ENCODE data around the gene GLP2R.
"Not testable (repeated sequence)": the region's sequence is repeated elsewhere in the genome, so short reads cannot be mapped to it uniquely, and the experiment has no call there.

The GLP2R gene

GRCh38 chr17:9825641-9826150, at the start of gene GLP2R:
Gene GLP2R (plus strand): TSS chr17:9825924. CDS start chr17:9826064, 140 bp downstream.
- DNase-seq = no peak

DNA sequence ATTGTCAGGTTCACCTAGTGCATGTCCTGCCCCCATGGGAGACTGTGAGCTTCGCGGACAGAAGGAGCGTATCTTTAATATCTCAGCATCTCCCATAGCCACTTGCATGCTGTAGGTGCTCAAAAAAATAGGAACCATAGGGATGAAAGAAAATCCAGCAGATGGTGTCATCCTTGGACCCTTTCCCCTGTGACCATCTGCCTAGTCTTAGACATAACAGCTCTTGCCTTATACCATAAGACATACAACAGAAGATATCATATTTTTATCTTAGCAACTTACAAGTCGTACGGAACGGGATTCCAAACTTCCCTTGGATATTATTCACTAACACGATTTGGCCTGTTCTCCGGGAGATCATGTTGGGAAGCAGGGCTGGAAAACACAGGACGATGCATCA, 48.8 kb upstream of the GLP2R start:
- no peak for DNase-seq

GRCh38 chr17:9780552-9780951, 45.2 kb upstream of the GLP2R start:
- no peak for DNase-seq

GRCh38 chr17:9783050-9783449, 42.7 kb upstream of the GLP2R start:
- no peak for DNase-seq

- not testable (repeated sequence) for DNase-seq
Observed at GRCh38 chr17:9783465-9783864, 42.3 kb upstream of the GLP2R start.

GRCh38 chr17:9784544-9784943, 41.2 kb upstream of the GLP2R start:
- no peak for DNase-seq

DNA sequence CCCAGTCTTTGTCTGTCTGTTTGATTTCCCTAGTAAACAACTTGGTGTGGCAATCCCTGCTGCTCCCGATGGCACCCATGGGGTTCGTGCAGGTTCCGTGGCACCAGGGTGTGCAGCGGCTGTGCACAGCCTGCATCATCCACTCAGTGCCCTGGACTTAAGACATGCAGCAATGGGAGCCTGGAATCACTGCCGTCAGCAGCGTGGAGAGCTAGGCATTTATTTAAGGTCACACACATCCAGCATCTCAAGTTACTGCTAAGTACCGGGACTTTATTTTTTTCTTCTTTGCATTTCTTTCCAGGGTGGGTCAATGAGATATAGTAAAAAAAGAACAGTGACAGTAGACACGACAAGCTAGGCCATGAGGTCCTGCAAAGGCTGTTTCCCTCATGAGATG, 37.1 kb upstream of the GLP2R start:
- DNase-seq = no peak

DNA sequence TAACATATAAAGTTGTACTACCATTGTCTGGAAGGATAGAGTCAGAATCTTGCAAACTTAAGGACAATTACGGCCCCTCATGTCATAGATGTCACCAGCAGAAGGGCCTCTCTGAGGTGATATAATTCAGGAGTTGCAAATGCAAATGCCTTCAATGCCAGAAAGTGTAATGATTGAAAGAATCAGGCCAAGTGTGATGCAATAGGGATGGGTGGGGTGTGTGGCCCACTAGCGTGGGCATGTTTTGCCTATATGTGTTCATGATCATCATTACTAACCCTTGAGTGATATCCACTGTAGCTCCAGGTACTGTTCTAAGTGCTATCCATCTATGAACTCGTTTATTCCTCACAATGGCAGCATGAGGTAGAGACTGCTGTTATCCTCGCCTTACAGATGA, 35.4 kb upstream of the GLP2R start:
- no peak for DNase-seq

DNA sequence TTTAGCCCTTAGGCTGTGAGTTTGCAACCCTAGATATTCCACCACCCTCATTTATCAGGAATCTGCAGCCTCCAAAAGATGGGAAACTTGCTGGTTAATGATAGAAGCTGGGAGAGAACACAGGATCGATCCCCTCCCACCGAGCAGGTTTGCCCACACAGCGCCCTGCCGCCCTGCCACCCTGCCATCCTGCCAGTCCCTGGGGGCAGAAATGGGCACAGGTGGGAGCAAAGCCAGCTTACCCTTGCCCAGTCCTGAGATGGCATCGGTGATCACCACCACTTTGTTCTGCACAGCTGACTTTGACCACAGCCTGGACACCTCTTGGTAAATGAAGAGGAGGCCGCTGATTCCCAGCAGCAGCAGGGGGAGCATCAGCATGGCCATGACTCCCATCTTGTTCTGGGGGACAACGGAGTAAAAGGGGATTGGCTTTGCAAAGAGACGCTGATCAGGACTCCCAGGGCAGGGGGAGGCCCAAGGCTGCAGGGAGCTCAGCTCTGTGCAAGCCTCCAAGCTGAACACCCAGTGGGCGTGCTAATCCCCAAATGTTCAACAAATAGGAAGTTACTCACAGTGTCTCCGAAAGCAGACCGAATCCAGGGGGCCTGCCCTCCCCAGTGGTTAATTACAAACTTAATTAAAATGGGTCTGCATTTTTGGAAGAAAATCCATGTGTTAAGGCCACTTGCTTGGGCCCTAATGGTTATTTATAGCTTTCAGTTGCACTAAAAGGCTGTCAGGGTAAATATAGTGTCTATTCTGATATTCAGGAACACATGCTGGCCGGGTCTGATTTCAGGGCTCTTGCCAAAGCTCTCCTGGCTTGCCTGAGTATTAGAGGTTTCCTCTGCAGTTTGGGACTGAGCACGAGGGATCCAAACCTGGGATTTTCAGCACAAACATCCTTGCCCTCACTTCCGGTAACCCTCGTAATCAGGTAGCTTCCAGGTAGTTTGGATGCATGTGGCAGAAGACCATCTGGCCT, 34.5 kb upstream of the GLP2R start, which contains the start of gene DHRS7C:
Gene DHRS7C, minus strand, starts transcription at position 704 of the 988 bp plus-strand sequence. Its CDS starts 308 bp downstream, at position 396.
- DNase-seq = no peak

DNA sequence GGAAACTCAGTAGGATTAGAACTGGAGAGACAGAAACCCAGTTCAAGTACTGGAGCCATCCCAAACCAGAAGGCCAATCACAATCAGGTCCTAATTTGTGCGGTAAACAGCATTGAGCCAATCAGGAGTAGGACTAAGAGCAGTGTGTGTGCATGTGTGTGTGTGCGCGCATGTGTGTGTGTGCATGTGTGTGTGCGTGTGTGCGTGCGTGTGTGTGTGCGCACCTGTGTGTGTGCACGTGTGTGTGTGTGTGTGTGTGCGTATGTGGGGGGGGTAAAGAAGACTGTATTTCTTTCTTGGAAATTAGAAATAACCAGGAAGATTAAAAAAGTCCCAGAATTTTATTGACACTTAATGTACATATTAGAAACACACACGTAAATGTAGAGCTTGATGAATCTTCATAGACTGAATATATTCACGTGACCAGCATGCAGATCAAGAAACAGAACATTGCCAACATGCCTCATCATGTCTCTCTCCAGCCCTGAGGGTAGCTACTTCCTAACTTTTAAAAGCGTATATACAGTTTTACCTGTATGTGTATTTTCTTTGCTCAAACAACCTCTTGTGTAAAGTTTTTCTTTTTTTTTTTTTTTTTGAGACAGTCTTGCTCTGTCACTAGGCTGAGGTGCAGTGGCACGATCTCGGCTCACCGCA, 33.4 kb upstream of the GLP2R start:
- no peak for DNase-seq

- DNase-seq = no peak
Observed at GRCh38 chr17:9798008-9798407, 27.7 kb upstream of the GLP2R start.

GRCh38 chr17:9798724-9799123, 27.0 kb upstream of the GLP2R start:
- no peak for DNase-seq

DNA sequence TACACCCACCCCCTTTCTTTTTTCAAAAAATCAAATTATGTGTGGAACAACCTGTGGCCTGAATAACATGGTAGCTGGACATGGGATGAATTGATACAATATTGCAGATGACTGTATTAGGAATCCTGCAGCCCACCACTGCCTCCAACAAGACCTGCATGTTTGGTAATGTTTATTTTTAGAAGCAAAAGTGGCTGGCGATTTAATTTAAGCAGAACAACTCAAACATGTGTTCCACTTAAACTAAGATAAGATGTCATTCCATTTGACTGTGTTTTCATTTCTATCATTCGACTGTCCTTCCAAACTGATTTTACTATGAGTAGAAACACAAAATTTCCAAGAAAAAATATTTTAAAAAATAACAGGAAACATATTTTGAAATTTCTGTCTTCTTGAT, 24.2 kb upstream of the GLP2R start:
- no peak for DNase-seq

DNA sequence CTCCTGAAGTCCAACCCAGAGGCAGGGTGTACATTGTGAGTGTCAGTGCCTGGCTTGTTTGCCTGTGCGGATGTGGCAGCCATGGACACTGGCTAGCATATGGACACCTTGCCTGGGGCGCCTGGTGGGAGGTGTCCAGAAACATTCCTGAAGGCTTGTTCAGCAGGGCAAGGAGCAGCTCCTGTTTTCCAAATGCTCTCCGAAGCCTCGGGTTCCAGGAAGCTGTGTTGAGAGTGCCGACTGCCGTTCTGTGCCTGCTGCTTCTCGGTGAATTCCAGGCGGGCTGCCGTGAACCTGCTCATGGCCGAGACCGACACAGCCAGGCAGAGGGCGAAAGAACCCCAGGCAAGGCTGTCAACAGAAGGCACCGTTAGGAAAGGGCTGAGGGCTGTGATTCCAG, 23.4 kb upstream of the GLP2R start:
- no peak for DNase-seq

- DNase-seq = no peak
Observed at GRCh38 chr17:9802697-9803096, 23.0 kb upstream of the GLP2R start.

GRCh38 chr17:9805769-9806168, 20.0 kb upstream of the GLP2R start:
- no peak for DNase-seq

DNA sequence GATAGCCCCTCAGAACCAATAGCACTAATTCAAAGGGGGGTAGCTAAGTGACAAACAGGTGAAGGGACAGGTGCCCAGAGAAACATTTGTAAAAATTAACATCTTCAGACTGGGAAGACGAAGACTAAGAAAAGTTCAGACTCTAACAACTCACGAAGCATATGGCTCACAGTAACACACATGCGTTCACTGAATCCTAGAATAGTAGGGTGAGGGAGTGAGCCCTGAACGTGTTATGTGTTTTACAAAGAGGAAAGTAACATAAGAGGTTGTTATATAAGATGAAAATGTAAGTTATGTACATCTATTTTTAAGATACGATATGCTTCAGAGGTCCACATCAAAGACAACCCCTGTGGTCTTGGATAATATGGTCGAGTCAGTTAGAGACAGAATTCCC, 19.0 kb upstream of the GLP2R start:
- no peak for DNase-seq

DNA sequence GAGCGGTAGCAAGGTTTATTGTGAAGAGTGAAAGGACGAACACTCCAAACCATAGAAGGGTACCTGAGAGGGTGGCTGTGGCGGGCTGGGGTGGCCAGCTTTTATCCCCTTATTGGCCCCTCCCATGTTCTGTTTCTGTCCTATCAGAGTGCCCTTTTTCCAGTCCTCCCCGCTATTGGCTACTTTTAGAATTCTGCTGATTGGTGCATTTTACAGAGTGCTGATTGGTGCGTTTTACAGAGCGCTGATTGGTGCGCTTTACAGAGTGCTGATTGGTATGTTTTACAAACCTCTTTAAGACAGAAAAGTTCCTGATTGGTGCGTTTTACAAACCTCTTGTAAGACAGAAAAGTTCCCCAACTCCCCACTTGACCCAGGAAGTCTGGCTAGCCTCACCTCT, 16.3 kb upstream of the GLP2R start:
- DNase-seq = no peak

GRCh38 chr17:9810100-9810949, 15.4 kb upstream of the GLP2R start:
- no peak for DNase-seq

GRCh38 chr17:9811086-9811485, 14.6 kb upstream of the GLP2R start:
- no peak for DNase-seq

DNA sequence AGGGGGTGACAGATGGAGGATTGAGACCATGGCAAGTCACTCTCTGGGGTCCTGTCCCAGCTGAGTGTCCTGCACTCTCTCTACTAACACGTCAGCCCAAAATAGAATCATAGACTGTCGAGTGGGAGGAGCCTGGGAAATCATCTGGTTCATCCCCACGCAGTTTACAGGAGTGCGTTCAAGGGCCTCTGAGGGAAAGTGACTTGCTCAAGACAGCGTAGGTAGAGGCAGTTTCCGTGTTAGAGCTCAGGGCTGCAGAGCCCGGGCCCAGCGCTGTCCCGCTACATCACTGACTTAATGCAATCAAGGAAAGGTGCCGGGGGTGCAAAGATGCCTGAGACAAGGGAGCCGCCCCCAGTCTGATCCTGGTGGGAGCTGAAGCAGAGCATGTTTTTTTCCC, 14.2 kb upstream of the GLP2R start:
- DNase-seq = no peak

GRCh38 chr17:9813166-9813565, 12.6 kb upstream of the GLP2R start:
- no peak for DNase-seq
